Measurements from ENCODE around the gene MRPL55.

MRPL55 gene

GRCh38 chr1:228101994-228102790 is 6.9 kb downstream of the MRPL55 start:
- peak; percentile 76 for DNase-seq (ENCODE audit: low read depth)
- TF ChIP-seq, protein P1, sequence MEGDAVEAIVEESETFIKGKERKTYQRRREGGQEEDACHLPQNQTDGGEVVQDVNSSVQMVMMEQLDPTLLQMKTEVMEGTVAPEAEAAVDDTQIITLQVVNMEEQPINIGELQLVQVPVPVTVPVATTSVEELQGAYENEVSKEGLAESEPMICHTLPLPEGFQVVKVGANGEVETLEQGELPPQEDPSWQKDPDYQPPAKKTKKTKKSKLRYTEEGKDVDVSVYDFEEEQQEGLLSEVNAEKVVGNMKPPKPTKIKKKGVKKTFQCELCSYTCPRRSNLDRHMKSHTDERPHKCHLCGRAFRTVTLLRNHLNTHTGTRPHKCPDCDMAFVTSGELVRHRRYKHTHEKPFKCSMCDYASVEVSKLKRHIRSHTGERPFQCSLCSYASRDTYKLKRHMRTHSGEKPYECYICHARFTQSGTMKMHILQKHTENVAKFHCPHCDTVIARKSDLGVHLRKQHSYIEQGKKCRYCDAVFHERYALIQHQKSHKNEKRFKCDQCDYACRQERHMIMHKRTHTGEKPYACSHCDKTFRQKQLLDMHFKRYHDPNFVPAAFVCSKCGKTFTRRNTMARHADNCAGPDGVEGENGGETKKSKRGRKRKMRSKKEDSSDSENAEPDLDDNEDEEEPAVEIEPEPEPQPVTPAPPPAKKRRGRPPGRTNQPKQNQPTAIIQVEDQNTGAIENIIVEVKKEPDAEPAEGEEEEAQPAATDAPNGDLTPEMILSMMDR (IDR thresholded peaks at IDR 0.05; ENCODE audit: low read depth, low read length) = peak; percentile 17
- no peak; the same call in 1 of the 2 replicates for TF ChIP-seq MYC (IDR thresholded peaks at IDR 0.05; ENCODE audit: low read depth, low read length)
- H3K4me3 ChIP-seq (ENCODE audit: low read depth, low read length) = peak overlapping the region; percentile 71

DNA sequence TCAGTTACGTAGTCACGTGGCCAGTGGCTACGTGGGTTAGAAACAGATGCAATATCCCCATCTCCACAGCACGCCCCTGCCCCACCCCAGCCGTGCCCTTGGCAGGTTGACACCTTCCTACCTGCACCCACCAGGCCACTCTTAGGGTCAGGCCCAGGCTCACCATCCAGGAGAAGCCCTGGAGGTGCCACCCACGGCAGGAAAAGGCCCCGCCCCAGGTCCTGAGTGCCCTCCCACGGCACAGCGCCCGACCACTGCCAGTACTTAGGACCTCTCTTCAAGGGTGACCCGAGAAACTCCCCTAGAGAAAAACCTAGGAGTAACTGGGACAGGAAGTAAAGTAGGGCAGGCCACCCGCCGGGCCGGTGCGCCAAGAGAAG is 7.5 kb downstream of the MRPL55 start:
- no peak for TF ChIP-seq MAX (IDR thresholded peaks at IDR 0.05; ENCODE audit: low read depth, low read length)
- peak overlapping the region; percentile 71 for H3K4me3 ChIP-seq (ENCODE audit: low read depth, low read length)
- peak; percentile 41 for DNase-seq (ENCODE audit: low read depth)

- TF ChIP-seq POLR2A (IDR thresholded peaks at IDR 0.05; ENCODE audit: extremely low read depth, insufficient read length) = no peak
- no peak for TF ChIP-seq MYC (IDR thresholded peaks at IDR 0.05; ENCODE audit: low read depth, low read length)
- TF ChIP-seq, protein P1 (IDR thresholded peaks at IDR 0.05; ENCODE audit: low read depth, low read length) = no peak
- no peak for TF ChIP-seq MAX (IDR thresholded peaks at IDR 0.05; ENCODE audit: low read depth, low read length)
- H3K4me3 ChIP-seq (ENCODE audit: low read depth, low read length) = peak overlapping the region; percentile 71
Measured at GRCh38 chr1:228100822-228101613, 8.1 kb downstream of the MRPL55 start.

DNA sequence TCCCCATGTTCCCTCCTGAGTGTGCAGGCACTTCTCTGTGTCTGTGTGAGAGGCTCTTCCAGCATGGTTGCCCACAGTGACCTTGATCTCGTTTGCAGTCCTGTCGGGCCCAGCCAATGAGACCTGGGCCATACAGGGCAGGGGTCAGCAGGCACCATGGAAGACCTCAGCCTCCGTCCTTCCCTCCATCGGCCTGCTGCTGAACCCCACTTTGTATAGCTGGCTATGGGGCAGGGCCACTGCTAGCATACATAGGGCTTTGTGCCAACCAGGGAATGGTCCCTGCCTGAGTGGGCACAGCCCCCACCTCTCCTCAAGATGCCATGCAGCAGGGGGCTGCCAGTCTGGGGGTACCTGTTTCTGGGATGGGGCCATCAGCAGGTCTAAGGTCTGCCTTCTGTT is 9.8 kb downstream of the MRPL55 start:
- H3K4me3 ChIP-seq (ENCODE audit: low read depth, low read length) = no peak overlapping the region
- TF ChIP-seq MYC (IDR thresholded peaks at IDR 0.05; ENCODE audit: low read depth, low read length) (no peak), POLR2A (IDR thresholded peaks at IDR 0.05; ENCODE audit: extremely low read depth, insufficient read length) (no peak)
- DNase-seq (ENCODE audit: low read depth) = no peak

More at GRCh38 chr1:228100822-228101613, 8.1 kb downstream of the MRPL55 start:
- no peak for DNase-seq (ENCODE audit: low read depth)

DNA sequence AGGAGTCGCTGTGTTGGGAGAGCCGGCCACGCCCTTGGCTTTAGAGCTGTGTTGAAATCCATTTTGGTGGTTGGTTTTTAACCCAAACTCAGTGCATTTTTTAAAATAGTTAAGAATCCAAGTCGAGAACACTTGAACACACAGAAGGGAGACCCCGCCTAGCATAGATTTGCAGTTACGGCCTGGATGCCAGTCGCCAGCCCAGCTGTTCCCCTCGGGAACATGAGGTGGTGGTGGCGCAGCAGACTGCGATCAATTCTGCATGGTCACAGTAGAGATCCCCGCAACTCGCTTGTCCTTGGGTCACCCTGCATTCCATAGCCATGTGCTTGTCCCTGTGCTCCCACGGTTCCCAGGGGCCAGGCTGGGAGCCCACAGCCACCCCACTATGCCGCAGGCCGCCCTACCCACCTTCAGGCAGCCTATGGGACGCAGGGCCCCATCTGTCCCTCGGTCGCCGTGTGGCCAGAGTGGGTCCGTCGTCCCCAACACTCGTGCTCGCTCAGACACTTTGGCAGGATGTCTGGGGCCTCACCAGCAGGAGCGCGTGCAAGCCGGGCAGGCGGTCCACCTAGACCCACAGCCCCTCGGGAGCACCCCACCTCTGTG is 10.7 kb downstream of the MRPL55 start:
- DNase-seq (ENCODE audit: low read depth) = peak; percentile 10
- no peak overlapping the region for H3K4me3 ChIP-seq (ENCODE audit: low read depth, low read length)
- TF ChIP-seq MYC (IDR thresholded peaks at IDR 0.05; ENCODE audit: low read depth, low read length) = no peak
- TF ChIP-seq MAX (IDR thresholded peaks at IDR 0.05; ENCODE audit: low read depth, low read length) = no peak
- TF ChIP-seq, protein P1 (IDR thresholded peaks at IDR 0.05; ENCODE audit: low read depth, low read length) = no peak
- TF ChIP-seq POLR2A (IDR thresholded peaks at IDR 0.05; ENCODE audit: extremely low read depth, insufficient read length) = no peak

DNA sequence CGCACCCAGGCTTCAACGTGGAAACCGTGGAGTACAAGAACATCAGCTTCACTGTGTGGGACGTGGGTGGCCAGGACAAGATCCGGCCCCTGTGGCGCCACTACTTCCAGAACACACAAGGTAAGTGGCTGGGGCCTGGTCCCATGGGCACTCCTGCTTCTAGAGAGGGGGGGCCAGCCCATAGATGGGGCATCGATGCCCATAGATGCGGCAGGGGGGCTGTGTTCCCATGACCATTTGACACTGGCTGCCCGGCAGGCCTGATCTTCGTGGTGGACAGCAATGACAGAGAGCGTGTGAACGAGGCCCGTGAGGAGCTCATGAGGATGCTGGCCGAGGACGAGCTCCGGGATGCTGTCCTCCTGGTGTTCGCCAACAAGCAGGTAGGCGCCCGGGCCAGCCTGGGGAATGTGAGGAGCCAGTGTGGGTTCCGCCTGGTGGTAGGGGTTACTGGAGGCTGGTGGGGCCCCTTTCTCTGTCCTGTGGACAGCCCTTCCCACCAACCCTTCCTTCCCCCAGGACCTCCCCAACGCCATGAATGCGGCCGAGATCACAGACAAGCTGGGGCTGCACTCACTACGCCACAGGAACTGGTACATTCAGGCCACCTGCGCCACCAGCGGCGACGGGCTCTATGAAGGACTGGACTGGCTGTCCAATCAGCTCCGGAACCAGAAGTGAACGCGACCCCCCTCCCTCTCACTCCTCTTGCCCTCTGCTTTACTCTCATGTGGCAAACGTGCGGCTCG is 11.6 kb downstream of the MRPL55 start:
- no peak overlapping the region for H3K4me3 ChIP-seq (ENCODE audit: low read depth, low read length)
- TF ChIP-seq MYC (IDR thresholded peaks at IDR 0.05; ENCODE audit: low read depth, low read length) = no peak
- TF ChIP-seq POLR2A (IDR thresholded peaks at IDR 0.05; ENCODE audit: extremely low read depth, insufficient read length) = no peak
- TF ChIP-seq MAX (IDR thresholded peaks at IDR 0.05; ENCODE audit: low read depth, low read length) = no peak
- TF ChIP-seq, protein P1 (IDR thresholded peaks at IDR 0.05; ENCODE audit: low read depth, low read length) = no peak
- DNase-seq (ENCODE audit: low read depth) = peak; percentile 4
